GM04503 (cell line): Measurements from ENCODE around the gene HRAS.

ENCODE experiments used
- DNase-seq: peaks from one replicate; pipeline ENCODE4 v3.0.0-alpha.2; 2012; ENCODE audit warnings: low read depth

Gene HRAS

DNA sequence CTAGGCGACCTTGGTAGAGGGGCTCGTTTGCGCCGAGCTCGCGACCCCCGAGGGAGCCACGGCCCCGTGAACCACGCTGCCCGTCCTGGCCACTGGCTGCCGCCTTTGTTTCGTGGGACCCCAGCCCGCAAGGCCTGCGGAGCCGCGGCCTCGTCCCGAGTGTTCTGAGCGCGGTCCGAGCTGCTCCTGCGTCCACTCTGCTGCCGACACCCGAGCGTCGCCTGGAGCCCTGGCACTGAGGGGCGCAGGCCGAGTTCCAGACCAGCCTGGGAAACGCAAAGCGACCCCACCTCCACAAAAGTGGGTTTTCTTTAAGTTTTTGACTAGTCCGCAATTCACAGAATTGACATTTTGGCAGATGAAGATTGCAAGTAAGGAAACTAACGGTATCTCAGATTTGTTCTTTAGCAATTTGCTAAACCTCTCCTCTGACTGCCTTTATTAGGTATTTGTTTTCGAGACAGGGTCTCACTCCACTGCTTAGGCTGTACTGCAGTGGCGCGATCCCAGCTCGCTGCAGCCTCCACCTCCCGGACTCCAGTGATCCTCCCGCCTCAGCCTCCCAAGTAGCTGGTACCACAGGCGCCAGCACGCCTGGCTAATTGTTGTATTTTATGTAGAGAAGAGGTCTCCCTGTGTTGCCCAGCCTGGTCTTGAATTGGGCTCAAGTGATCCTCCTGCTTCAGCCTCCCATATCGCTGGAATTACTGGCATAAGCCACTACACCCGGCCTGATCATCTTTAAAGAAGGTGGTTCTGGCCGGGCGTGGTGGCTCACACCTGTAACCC lies 27.5 kb downstream of the HRAS start:
- DNase-seq = no peak

DNA sequence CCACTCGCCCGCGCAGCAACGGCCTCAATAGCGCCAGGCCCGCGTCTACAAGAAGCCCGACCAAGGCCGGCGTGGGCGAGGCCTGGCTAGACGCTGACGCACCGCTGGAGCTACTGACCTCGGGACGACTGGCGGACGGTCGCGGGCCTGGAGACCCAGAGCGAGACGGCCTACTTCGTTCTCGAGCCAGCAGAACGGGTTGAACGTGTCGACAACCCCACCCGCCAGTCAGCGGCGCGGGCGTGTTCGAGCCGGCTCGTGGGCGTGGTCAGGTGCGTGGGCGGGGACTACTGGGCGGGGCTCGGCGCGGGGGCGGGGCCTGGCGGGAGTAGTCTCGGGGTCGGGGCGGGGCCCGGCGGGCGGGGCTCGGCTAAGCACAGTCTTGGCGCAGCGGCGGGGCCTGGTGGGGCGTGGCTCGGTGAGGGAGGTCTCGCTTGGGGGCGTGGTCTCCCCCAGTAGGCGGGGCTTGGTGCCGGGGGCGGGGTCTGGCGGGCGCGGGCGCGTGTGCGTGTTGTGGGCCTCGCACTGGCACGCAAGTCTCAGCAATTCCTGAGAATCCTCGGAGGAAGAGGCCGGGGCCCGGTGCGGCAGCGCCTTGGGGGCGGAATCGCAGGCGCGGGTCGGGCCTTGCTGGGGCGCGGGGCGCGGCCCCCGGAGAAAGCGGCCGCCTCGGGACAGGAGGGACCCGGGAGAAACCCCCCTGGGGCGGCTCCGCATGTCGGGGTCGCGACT lies 28.2 kb downstream of the HRAS start, which contains the start of gene RNH1:
Gene RNH1, minus strand, starts transcription at position 248 of the 732 bp plus-strand sequence. CDS start 5,080 bp downstream, outside the sequence.
- peak; percentile 51 for DNase-seq

DNA sequence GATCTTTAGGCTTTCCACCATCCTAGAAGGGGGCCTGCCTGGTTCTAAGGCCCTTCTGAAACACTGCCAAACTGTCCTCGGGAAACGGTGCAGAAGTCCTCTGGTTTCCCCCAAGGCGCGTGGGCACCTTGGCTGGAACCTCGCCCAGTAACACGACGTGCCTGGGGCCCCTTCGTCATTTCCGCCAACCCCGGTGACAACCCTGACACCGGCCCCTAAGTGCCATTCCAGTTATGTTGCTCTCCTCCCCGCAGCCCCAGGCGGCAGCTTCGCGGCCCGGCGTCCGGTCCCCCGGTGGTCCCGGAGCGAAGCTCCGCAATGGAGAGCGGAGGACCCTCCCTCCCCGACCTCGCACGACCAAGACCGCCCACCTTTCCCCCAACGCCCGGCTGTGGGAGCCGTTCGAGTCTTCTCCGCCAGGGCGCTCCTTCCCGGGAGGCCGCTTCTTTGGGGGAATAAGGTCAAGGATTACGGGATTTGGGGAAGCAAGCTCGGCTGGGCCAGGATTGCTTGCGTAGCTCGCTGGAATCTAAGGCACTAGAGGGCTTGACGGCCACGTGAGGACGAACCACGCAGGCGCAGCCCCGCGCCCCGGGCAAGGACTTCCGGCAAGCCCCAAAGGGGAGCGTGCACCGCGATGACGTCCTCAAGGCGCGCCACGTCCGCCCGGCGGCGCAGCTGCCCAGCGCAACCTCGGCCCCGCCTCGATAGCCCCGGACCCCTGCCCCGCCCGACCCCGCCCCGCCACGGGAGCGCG lies 29.0 kb downstream of the HRAS start:
- peak; percentile 76 for DNase-seq

DNA sequence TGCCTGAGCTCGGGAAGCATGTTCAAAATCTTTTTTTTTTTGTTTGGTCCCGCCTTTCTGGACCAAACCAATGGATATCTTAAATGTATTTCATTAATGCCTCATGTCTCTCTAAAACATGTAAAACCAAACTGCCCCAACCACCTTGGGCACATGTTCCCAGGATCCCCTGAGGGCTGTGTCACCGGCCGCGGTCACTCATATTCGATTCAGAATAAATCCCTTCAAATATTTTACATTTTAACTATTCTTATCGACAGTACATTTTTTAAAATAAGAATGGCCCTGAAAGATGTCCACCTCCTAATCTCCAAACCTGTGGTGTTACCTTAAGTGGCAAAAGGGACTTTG lies 30.4 kb downstream of the HRAS start:
- no peak for DNase-seq

DNA sequence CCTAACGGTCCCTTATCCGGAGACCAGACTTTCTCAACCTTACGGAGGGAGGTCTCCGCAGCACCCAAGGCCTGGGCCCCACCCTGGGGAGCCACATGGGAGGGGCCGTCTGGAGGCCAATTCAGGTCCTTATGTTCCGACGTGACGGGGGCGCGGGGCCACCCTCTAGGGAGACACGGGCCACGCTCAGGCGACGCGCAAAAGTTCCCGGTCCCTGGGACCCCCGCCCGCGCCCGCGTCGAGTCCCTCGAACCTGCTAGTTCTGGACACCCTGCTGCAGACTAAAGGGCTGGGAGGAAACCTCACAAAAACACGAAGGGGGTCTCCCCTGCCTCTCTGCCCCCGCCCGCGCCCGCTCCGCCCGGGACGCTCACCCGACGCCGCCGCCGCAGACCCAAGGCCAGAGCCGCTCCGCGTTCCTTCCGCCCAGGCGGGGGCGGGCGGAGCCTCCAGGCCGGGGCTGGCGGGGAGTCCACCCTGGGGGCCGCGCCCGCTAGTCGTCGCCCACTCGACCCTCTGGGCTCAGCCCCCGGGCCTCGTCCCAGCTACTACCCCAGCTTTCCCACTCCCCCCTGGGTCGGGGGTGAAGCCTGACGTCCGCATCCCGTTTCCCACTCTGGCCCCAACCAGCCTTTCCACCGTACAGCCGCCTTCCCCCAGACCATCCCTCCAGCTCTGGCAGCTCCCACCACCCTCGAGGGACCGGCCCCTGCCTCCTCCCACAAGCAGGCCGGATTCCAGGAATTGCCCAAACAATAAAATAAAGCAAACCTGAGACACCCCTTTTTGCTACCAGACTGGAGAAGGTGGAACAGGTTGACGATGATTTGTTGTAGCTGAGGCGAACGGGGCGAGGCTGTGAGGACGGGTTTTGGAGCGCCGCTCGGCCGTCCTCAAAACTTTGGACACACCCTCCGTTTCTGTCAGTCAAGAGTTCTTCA lies 31.1 kb downstream of the HRAS start:
- peak; percentile 21 for DNase-seq

DNA sequence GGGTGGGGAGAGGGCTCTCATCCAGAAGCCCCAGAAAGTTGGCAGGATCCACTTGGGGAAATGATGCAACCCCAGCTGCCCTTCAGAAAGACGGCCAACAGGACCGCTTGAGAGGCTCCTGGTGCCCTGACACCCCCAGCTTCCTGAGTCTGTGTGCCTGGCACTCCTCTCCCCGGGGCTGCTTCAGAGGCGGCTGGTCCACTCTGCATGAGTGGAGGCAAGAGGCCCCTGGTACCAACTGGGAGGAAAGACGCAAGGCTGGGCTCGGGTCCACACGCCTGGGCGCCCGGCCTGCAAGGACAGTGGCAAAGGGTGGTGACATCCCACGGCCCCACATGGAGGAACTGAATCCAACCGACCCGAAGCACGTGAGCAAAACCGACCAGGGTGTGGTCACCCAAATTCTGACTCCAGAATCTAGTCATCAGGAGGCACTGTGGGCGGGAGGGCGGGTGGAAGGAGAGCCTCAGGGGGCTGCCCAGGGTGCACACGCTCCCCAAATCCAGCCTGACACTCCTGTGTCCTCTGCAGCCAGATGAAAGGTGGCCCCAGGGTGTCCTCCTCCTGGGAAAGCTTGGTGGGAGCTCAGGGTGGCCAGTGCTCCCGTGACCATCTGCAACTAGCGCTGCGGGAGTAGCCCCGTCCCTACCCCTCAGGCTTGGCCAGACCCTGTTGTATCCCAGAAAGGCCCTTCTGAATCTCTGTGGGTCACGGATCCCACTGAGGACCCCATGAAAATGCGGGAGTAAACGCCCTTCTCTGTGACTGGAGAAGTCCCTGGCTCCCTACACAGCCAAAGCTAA lies 32.0 kb downstream of the HRAS start:
- DNase-seq = peak; percentile 23

DNA sequence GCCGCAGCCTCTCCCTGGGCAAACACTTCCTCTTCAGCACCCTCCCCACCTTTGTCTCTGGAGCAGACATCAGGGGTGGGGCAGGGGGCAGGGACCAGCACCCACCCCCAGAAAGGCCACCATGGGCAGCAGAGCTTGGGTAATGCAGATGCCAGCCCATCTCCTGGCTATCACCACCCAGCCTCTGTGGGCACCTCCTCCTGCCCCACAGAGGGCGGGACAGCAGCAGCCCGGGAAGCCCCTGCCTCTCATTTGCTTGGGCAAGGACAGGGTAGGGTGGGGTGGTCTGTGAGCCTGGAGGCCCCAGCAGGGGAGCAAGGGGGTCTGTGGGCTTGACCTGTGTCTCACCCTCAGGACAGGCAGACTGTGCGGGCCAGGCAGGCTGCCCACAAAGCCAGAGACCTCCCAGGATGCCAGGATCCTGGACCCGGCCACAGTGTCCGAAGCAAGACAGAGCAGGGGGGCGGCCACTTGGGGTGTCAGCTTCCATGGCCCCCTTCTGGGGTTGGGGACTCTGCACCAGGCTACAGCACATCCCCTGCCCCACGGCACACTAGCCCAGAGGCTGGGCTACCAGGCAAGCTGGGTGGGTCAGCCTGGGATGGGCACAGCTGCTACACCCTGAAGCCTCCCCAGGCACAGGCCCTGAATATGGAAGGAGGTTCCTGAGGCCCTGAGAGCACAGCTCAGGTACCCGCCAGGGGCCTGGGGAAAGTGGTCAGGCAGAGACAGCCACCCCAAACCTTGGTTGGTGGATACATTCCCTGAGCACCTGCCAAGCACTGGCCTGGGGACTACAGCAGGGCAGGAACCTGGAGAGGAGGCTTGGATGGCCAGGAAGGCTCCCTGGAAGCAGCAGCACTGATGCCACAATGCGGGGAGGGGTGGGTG lies 32.8 kb downstream of the HRAS start:
- no peak for DNase-seq

DNA sequence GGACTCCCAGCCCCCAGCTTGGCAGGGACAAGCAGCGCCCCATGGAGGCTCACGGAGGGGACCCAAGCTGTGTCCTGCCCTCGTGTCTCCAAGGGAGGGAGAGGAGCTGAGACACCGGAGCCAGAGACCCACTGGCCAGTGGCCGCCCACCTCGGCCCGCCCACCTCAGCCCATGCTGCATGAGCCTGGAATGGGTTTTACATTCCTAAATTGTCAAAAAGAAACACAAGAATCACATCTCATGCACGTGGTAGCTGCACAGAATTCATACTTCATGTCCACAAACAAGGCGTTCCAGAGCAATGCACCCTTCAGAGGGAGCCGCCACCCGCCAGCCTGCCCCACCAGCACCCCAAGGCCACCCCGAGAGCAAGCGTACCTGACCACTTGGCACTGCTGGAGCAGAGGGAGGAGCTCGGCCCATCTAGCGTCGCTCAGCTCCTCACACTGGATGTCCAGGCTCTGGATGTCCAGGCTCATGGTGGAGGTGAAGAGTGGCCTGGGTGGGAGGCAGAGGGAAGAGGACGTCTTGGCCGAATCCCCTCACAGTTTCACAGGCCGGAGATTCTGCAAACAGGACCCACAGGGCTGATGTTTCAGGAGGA lies 33.6 kb downstream of the HRAS start:
- DNase-seq = no peak

DNA sequence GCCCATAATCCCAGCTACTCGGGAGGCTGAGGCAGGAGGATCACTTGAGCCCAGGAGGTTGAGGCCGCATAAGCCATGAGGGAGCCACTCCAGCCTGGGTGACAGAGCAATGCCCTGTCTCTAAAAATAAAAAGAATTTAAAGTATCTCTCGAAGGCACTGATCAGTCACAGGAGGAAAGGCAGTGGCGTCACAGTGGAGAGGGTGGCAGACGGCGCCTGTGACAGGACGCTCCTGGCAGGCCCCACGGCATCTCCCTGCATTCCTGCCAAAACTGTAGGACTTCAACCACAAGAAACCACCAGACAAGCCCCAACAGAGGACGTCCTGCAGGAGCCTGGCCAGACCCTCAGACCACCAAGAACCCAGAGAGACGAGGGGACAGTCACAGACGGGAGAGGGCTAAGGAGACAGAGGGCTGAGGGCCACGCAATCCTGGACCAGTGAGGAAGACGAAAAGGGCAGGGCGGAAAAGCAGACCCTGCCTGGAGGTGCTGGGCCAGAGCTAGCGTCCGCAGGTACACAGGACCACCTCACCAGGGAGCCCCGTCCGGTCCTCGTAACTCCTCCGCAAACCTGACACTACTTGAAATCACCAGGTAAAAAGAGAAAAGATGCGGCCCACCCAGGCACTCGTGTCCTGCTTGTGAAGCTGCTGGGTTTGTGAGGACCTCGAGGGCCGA lies 34.2 kb downstream of the HRAS start:
- DNase-seq = no peak

DNA sequence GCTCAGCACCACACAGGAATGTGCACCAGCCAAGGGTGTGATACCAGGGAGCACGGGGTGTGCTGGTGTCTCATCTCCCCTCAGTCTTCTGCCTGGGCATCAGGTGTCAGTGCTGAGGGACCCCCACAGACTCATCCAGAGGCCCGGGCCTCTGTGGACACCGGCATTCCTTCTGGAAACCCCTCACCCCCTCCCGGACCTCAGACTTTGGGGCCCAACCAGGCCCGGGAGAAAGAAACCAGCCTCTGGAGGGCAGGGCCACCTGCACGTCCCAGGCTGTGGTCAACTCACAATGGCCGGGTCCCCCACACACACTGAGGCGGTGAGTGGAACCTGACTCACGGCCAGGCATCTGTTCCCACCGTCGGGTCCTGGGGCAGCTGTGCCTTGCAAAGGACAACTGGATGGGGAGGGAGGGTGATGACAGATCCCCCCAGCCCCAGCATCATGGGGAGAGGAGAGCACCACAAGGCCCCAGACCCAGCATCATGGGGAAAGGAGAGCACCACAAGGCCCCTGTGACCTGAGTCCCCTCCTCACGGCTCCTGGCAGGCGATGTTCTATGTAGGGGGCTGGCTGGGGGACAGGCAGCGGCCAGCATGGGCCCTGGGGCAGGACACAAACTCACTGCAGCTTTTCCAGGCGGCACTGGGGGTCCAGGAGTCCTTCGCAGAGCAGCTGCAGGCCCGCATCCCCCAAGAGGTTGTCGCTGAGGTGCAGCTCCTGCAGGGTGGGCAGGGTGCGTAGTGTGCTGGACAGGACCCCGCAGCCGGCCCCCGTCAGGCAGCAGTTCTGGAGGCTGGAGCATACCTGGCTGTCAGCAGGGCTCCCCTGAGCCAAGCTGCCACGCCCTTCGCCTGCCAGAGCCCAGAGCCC lies 35.9 kb downstream of the HRAS start:
- DNase-seq = no peak

DNA sequence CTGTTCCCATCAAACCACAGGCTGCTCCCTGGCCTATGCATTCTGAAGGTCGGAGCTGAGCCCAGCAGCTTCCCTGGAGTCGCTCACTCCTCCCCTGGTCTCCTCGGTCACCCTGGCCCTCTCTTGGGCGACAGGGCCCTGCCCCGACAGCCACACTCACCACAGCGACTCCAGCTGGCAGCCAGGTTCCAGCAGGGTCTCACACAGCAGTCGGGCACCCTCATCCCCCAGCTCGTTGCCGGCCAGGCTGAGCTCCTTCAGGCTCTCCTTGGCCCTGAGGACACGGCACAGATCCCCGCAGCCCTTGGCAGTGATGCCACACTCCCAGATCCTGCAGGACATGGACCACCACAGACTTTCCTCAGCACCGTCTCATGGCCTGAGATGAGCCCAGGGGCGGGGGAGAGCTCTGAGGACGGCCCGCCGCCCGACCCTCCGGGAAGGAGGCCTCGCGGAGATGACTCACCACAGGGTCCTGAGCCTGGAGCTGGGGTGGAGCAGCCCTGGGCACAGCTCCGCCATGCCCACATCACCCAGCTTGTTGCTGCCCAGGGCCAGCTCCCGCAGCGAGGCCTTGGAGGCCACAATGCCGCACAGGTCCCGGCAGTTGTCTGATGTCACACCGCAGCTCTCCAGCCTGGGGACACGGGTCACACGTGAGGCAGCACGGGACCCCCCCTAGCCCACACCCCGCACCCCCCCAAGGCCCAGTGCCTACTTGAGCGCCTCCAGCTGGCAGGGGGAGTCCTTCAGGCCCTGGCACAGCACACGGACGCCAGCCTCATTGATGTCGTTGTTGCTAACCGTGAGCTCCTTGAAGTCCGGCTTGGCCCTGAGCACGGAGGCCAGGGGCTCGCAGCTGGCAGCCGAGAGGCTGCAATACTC lies 36.8 kb downstream of the HRAS start:
- DNase-seq = no peak

DNA sequence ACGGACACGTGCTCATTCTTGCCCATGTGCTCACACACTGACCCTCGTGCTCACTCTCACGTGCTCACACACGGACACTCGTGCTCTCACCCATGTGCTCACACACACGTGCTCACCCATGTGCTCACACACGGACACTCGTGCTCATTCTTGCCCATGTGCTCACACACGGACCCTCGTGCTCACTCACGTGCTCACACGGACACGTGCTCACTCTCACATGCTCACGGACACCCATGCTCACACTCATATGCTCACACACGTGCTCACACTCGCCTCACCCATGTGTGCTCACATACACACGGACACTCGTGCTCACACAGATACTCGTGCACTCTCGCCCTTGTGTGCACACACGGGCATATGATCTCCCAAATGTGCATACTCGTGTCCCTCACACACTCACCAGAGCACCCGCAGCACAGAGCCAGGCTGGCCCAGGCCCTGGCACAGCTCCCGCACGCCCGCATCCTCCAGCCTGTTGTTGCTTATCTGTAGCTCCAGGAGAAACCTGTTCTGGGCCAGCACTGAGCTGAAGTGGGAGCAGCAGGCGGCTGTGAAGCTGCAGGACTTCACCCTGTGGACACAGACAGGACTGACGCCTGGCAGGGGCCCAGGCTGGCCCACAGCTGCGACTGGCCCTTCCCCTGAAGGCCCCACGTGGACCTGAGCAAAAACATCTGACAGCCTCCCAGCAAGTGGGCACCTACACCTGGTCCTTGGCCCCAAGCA lies 37.6 kb downstream of the HRAS start:
- DNase-seq = no peak

DNA sequence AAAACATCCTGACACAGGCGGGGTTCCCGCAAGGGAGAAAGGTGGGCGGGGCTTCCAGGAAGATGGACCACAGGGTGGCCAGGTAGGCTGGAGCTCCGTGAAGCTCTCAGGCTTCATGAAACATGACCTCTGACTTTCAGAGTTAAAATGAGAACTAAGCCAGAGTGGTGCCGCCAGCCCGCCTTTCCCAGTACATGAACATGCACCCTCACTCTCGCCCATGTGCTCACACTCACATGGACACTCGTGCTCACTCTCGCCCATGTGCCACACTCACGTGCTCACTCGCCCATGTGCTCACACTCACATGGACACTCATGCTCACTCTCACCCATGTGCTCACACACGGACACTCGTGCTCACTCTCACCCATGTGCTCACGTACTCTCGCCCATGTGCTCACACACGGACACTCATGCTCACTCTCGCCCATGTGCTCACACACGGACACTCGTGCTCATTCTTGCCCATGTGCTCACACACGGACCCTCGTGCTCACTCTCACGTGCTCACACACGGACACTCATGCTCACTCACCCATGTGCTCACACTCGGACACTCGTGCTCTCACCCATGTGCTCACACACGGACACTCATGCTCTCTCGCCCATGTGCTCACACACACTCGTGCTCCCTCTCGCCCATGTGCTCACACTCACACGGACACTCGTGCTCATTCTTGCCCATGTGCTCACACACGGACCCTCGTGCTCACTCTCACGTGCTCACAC lies 38.4 kb downstream of the HRAS start:
- DNase-seq = no peak

DNA sequence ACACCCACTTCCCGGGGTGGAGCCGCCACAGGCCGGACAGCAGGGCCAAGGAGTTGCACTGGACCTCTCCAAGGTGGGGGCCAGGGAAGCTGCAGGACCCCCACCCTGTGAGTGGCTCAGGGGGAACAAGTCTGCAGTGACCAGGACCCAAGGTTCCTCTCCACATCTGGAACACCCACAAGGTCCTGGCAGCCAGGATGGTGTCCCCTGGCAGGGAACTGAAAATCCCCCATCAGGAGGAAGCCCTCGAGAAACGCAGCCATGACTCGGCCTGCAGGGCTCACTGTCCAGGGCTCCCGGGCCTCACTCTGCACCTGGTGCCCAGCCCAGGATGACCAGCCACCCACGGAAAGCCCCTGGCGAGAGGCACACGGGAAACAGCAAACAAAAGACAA lies 39.8 kb downstream of the HRAS start:
- no peak for DNase-seq
